Forelimb muscle (tissue), 1 donor: ENCODE data around the gene PTPN4. TPM values are rescaled to one million over a fixed set of nuclear protein-coding genes. Genes with fewer than 3 reads are reported as not detected.

Experiments
- DNase-seq: peaks from one replicate; pipeline ENCODE4 v3.0.0-alpha.2; 2013; ENCODE audit warnings: low read depth
- polyA plus RNA-seq: library from polyadenylated mRNA; unstranded; fragments of 120-200 nt; gene quantifications from one replicate; pipeline ENCODE4 v1.2.1, GENCODE V29; 2013; ENCODE audit not compliant: insufficient read length

PTPN4 gene
- polyA plus RNA-seq, 1 donor, result 19.6 TPM

DNA sequence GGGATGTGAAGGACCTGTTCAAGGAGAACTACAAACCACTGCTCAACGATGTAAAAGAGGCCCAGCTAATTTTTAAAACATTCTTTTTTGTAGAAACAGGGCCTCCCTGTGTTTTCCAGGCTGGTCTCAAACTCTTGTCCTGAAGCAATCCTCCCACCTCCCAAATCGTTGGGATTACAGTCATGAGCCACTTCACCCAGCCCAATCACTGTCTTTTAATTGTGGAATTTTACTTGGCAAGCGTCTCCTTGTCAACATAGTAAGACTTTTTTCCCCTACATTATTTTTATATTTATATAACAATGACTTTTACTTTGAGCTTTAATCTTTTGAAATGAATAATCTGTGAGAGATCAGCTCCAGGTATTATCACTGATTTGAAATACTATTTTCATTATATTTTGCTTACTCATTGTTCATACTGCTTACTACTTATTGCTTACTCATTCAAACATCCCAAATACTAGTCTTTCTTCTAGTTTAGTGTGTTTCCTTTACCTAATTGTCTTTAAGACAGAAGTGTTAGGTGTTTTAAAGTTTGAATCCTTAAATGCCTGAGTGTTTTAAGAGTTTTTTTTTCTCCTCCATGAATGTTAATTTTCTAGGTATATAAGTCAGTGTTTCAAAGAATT, 48.9 kb downstream of the PTPN4 start:
- DNase-seq, result no peak

DNA sequence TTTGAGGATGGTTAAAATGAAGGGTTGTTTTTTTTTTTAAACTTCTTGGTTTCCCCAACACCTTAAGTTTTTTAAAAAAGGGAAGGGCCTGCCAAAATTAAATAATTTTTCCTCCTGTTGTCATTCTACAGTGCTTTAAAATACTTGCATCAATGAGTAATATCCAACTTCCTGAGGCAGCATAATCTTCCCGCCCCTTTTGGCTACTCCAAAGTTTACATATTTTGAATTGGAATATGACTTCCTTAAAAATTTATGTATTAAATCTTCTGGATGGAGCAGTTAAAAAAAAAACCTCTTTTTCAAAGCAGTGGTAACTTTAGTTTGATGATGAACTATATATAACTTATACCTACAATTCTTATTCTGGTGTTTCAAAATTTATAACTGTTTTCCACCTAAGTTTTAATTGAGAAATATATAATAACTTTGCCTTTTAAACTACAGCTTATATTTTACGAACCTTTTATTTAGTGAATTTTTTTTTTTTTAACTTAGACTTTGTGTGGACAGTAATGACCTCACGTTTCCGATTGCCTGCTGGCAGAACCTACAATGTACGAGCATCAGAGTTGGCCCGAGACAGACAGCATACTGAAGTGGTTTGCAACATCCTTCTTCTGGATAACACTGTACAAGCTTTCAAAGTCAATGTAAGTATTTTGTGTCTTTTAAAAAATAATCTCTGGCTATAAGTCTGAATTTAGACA, 49.8 kb downstream of the PTPN4 start:
- peak; percentile 52 for DNase-seq

DNA sequence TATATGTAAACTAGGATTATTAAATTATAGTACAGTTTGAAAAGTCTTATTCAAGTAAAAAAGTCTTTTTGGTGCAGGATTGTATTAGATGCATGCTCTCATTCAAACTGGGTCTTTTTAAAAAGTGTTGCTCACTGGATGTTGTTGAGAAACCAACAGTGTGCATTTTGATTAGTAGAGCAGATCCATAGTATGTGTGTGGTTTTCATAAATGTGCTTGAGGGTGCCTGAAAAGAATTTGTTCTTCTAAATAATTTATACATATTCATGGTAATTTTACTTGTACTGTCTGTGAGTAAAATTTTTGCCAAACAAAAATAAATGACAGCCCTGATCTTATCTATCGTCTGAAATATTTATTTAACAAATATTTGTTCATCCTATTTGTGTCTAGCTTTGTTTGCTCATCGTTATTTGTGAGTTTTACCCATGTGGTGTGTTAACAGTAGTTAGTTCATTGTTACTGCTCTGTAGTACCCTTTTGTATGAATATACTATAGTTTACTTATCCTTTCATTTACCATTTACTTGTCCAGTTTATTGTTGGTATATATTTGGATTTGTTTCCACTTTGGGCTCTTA, 50.4 kb downstream of the PTPN4 start:
- DNase-seq, result no peak

DNA sequence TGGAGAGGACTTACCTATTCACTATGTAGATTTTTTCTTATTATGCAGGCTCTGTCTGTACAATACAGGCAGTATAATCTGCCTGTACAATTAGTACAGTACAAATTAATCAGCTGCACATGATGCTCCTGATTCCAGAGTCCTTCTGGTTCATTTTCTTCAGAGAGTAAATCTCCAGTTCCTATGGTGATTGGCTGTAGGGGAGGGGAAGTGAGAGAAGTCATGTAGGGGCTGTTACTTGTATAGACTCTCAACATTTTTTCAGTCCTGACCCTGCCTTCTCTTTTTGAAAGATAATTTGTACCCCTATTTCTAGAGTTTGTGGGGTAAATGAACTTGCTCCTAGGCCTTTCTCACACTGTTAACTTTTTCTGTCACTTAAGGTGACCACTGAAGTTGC, 54.5 kb downstream of the PTPN4 start:
- no peak for DNase-seq

DNA sequence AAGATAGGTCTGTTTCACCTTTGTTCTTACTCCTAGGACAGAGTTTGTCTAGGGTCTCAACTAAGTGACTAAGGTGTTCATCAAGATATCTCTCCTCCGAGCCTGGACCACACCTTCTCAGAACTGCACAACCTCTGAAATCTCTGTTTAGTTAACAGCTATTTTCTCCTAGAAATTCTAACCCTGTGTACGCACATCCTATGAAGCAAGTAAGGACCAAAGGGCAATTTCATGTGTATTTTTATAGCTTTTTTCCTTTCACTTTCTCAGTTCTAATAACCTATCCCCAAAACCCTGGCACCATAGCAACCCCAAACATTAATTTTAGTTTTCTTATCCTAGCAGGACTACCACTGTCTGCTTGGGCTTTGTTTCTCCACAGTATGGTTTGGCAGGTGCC, 59.1 kb downstream of the PTPN4 start:
- DNase-seq, result no peak

DNA sequence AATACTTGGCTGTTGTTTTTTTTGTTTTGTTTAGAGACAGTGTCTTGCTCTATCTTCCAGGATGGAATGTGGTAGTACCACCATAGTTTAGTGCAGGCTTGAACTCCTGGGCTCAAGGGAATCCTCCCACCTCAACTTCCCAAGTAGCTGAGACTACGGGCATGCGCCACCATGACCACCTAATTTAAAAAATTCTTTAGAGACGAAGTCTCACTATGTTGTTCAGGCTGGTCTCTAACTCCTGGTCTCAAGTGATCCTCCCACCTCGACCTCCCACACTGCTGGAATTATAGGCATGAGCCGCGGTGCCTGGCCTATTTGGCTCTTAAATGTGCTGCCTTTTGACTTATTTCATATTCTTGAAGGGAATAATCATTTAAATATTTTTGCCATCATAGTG, 60.1 kb downstream of the PTPN4 start:
- no peak for DNase-seq

DNA sequence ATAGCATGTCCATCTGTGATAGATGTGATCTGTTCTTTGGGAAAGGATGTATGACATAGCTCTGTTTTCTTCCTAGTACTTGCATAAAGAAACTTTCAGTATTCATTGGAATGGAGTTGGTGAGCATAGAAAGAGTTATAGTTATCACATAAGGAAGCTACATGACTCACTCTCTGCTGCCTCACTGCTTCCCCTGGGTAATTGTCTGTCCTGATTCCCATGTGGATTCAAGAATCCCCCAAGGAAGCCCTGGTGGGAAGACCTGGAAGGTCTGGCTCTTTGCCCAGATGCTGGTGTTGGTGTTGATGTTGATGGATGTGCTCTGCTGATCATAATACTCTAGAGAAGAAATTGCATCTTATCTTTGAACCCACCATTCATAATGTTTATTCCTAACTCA, 60.6 kb downstream of the PTPN4 start:
- DNase-seq, result no peak

DNA sequence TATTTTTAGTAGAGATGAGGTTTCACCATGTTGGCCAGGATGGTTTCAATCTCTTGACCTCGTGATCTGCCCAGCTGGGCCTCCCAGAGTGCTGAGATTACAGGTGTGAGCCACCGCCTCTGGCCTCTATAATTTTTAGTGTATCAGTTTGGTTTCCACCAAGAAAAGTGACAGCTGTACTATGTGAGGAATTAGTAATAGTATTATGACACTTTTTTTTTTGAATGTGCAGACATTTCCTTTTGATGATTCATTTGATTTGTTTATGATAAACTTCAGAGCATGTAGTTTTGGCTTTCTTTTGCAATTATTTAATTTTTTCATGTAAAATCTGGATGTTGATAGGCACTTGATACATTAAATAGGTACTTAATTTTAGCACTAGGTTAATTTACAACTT, 61.5 kb downstream of the PTPN4 start:
- DNase-seq, result no peak

DNA sequence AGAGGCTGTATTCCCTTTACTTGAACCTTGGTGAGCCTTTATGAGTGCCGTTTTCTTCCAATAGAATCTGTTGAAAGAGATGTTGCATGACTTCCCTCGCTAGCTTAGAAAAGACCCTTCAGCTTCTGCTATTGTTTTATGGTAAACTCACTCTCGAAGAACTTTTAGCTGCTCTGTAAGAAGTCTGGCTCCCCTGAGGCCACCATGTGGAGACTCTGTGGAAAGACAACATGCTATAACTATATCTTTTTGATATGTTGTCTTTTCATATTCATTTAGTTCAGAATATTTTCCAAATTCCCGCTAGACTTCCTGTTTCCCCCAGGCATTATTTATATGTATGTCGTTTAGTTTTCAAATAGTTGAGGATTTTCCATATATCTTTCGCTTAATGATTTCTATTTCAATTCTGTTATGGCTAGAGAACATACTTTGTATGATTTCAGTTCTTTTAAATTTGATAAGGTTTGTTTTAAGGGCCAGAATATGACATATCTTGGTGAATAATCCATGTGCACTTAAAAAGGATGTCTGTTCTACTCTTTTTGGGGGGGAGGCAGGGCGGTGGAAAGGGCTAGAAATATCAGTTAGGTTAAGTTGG, 64.1 kb downstream of the PTPN4 start:
- DNase-seq, result no peak

DNA sequence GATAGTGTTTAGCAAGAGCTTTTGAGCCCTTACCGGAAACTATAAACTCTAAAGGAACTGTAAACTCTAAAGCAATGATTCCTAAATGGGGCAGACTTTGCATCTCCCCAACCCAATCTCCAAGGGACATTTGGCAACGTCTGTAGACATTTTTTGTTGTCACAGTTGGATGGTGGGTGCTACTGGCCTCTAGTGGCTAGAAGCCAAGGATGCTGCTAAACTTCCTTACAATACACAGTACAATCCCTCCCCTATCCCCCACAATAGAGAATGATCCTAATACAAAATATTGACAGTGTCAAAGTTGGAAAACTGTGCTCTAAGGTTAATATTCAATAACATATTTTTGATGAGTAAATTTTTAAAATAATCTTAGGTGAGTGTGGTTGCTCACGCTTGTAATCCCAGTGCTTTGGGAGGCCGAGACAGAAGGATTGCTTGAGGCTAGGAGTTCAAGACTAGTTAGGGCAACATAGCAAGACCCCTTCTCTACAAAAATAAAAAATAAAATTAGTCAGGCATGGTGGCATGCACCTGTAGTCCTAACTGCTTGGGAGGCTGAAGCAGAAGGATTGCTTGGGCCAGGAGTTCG, 66.7 kb downstream of the PTPN4 start:
- DNase-seq, result no peak

DNA sequence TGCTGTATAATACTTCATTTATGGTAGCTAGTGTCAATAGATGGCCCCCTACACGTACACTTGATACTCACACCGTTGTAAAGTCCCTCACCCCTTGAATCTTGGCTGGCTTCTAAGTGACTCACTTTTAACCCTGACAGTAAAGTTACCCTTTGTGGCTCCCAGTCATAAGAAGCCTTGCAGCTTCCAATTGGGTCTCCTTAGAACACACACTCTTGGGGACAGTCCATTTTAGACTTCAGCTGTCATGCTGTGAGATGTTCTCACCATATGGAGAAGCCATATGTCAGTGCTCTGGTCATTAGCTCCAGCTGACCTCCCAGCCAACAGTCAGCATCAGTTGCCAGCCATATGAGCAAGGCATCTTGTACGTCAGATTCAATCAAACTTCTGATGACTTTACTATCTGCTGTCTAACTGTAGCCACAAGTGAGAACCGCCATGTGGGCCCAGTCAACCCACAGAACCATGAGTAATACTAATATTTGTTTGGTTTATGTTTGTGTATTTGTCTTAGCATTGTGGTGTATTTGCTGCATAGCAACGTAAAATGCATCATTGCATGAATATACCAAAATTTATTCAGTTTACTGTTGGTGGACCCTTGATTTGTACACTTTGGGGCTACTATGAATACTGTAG, 68.3 kb downstream of the PTPN4 start:
- no peak for DNase-seq

DNA sequence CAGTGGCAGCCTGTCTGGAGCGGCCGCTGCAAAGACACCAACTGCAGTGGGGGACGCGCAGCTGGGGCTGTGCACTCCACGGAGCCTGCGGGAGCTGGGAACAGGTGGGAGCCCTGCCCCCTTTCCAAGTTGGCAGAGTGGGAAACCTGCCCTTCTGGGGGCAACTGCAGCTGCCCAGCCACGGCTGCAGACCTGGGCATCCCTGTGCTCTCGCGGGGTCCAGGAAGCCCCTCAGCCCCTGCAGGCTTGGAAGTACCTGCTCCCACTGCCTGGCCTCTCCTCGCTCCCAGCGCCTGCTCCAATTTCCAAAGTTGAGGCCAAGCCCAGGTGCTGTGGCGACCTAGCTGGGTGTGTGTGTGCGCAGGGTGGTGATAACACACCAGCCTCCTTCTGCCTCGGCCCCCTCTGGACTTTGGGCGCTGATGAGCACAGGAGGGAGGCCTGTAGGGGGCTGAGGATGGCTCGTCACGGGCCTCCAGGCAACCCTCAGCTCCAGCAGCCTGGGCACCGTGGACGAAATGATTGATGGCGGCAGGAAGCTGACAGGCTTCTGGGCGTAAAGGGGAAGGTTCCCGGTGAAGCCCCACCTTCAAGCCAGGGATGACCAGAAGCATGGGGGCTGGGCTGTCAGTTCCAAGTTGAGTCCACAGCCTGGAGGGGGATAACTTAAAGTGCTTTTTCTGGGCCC, 76.9 kb downstream of the PTPN4 start:
- no peak for DNase-seq

DNA sequence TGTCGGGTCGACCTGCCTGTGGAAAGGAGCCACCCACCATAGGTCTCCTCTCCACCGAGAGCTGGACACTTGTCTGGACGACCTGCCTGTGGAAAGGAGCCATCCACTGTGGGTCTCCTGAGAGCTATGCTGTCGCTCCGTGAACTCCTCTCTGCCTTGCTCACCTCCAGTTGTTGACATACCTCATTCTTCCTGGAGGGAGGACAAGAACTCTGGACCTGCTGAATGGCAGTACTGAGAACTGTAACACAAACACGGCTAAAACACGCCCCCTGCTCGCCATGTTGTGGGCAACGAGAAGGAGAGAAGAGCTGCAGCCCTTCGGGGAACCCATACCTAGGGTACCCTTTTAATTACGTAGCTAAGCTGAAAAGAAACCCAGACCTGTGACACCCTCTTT, 77.6 kb downstream of the PTPN4 start:
- no peak for DNase-seq

DNA sequence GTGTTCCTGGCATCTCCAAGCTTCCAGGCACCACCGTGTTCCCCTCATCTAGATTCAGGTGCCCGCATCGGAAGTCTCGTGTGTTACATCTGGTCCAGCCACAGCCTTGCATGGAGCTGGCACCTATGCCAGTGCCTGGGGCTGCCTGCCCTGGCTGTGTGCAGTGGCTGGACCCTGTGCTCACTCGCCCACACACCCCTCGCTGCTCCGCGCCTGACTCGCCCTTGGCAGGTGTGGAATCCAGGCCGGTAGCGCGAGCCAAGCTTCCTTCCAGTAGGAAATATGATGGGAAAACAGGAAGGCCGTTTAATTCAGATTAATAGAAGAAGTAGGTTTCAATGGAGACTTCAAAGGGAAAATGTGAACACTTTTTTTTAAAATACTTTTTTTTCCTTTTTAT, 78.0 kb downstream of the PTPN4 start:
- DNase-seq, result no peak

DNA sequence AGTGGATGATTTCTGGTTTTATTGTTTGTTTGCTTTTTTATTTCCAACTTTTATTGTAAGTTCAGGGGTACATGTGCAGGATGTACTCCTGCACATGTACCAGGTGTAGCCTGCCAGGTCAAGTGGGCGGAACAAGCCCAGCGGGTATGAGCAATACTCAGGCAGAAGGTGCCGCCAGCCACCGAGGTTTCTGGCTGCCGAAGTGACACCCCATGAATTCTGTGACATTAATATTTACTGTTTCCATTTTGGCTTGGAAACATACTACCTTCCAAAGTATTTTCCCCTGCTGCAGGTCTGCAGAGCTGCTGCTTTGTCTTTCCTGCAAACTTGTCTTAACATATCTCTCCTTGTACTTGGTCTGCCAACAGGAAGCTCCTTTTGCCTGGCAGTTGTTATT, 78.5 kb downstream of the PTPN4 start:
- no peak for DNase-seq

DNA sequence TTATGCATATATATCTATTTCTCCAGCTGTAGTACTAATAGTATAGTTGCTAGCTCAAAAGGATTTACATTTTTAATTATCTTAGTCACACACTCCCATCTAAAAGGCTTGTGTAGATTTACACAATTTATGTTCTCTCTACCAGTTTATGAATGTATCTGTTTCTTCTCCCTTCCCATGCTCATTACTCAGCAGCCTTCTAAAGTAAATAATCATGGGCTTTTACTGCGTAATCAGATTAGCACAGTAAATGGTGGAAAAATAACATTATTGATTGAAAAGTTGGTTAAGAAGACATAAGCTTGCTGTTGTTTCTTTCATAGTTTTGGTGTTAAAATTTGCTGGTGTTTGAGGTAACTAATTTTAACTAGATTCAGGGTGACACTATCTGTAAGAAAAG, 81.8 kb downstream of the PTPN4 start:
- DNase-seq, result no peak

DNA sequence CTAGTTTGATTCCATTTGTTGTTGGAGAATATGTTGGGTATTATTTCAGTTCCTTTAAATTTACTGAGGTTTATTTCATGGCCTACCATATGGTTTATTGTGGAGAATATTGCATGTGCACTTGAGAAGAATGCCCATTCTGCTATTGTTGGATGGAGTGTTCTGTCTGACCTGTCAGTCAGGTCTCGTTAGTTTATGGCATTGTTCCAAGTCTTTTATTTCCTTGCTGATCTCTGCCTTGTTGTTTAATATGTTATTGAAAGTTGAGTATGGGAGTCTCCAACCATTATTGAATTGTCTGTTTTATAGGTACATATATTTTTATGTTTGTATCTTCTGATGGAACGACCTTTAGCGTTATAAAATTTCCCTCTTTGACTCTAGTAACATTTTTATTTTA, 86.3 kb downstream of the PTPN4 start:
- DNase-seq, result no peak

DNA sequence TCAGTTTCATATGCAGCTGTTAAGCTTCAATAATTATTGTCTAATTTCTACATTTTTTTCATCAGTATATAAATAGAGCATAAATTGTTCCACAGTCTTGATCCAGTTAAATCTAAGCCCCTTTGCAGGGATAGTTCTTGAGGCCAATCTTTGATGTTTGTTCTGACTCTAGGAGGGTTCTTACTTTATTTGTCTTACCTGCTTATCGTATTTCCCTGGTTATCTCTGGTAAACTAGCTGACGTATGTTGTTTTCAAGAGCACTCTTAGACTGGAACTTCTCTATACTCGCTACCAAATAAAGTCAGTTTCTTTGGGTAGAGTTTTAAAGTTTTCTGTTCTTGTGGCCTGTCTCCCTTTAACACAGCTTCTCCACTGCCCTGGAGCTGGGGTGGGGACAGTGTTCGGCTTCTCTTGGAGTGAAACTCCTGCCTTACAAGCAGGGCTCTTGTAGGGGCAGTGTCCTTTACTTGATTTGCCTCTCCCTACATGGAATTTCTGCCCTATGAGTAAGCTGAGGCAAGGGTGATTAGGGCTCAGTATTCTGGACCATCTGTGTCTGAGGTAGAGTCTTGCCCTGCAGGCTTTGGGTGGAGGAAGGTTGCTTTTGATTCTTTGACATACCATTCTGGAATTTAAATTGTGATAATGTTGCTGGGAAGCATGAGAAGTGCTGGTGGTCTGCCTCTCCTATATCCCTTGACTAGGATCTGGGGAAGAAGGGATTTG, 90.3 kb downstream of the PTPN4 start:
- no peak for DNase-seq

DNA sequence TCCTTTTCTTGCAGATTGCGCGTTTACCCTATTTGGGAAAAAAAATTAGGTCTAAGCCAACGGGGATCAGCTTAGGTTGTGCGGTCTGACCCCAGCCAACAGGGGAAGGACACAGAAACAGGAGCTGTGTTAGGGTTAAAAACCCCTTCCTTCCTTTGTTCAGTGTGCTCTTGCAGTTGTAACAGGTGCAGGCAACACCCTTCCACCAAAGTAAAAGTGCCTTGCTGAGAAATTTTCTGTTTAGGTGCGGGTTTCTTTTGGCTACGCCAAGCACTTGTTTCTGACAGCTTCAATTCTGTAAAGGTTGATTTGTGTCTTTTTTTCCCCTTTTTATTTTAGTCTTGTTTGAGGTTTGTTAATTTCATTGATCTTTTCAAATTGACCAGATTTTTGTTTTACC, 92.5 kb downstream of the PTPN4 start:
- no peak for DNase-seq

DNA sequence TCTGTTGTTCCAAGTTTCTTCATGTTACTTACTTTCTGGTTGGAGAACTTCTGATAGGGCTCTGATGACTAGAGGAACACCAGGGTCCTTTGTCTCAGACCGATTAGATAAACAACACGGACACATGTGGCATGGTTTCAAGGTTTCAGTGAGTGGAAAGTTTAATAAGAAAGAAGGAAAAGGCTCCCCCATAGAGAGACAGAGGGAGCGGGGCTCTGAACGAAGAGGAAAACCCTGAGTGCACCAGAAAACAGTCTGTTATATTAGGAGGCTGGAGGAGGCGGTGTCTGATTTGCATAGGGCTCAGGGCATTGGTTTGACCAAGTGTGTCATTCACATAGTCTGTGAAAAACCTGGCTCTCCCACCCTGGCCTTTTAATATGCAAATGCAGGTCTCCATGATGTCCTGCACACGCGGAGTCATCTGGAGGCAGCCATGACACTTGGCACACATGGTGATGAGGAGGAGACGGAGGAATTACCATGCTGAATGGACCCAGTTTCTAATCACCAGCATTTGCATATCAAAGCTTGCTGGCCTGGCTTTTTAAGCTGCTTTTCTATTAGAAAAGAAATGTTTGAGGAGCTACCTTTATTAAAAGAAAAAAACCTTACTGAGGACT, 94.2 kb downstream of the PTPN4 start:
- DNase-seq, result no peak
